ENCODE measurements around the gene ZNF585A. TPM values are rescaled to one million over a fixed set of nuclear protein-coding genes. Genes with fewer than 3 reads are reported as not detected.
"Not testable (repeated sequence)": the region's sequence is repeated elsewhere in the genome, so short reads cannot be mapped to it uniquely, and the experiment has no call there.

Gene ZNF585A
- total RNA-seq, 2 donors from 2014 or later, result 8.4 to 10.2 TPM

- Histone ChIP-seq H3K36me3 (no peaks in the 10 kb centered on the region), H3K9me3 (peaks cover 8% of the 10 kb centered on the region), H3K27me3 (no peaks in the 10 kb centered on the region), H3K27ac (no peak overlapping the region), H3K9ac (ENCODE audit: low read depth in 2 of 2, low read length in 2 of 2) (no peak overlapping the region), H3K4me1 (no peaks in the 10 kb centered on the region), H3K4me3 (no peak overlapping the region)
- no peak for TF ChIP-seq CTCF (IDR thresholded peaks at IDR 0.05)
- intact Hi-C loops (cut with DNase I), result no loop called here
- DNase-seq, result no peak
Observed at GRCh38 chr19:37148214-37148613, 24.3 kb downstream of the ZNF585A start.

- Histone ChIP-seq H3K4me1 (no peaks in the 10 kb centered on the region), H3K27me3 (no peaks in the 10 kb centered on the region), H3K9me3 (no peaks in the 10 kb centered on the region), H3K27ac (no peak overlapping the region), H3K4me3 (no peak overlapping the region), H3K36me3 (no peaks in the 10 kb centered on the region), H3K9ac (ENCODE audit: low read depth in 2 of 2, low read length in 2 of 2) (no peak overlapping the region)
- no peak for DNase-seq
- TF ChIP-seq CTCF (IDR thresholded peaks at IDR 0.05), result no peak
- intact Hi-C loops (cut with DNase I), result no loop called here
Observed at GRCh38 chr19:37136111-37136510, 36.4 kb downstream of the ZNF585A start.

- intact Hi-C loops (cut with DNase I), result no loop called here
- Histone ChIP-seq H3K27me3 (no peaks in the 10 kb centered on the region), H3K4me1 (no peaks in the 10 kb centered on the region), H3K27ac (no peak overlapping the region), H3K4me3 (no peak overlapping the region), H3K9me3 (peaks cover 45% of the 10 kb centered on the region), H3K36me3 (peaks cover 18% of the 10 kb centered on the region), H3K9ac (ENCODE audit: low read depth in 2 of 2, low read length in 2 of 2) (no peak overlapping the region)
- DNase-seq, result no peak
- no peak for TF ChIP-seq CTCF (IDR thresholded peaks at IDR 0.05)
Observed at GRCh38 chr19:37128821-37129177, 43.7 kb downstream of the ZNF585A start.

GRCh38 chr19:37127999-37128820 lies 44.3 kb downstream of the ZNF585A start:
- Histone ChIP-seq H3K36me3 (peaks cover 18% of the 10 kb centered on the region), H3K27ac (no peak overlapping the region), H3K4me3 (no peak overlapping the region), H3K9ac (ENCODE audit: low read depth in 2 of 2, low read length in 2 of 2) (no peak overlapping the region), H3K4me1 (no peaks in the 10 kb centered on the region), H3K27me3 (no peaks in the 10 kb centered on the region), H3K9me3 (peaks cover 45% of the 10 kb centered on the region)
- no peak for DNase-seq
- no peak for TF ChIP-seq CTCF (IDR thresholded peaks at IDR 0.05)
- intact Hi-C loops (cut with DNase I), result no loop called here

DNA sequence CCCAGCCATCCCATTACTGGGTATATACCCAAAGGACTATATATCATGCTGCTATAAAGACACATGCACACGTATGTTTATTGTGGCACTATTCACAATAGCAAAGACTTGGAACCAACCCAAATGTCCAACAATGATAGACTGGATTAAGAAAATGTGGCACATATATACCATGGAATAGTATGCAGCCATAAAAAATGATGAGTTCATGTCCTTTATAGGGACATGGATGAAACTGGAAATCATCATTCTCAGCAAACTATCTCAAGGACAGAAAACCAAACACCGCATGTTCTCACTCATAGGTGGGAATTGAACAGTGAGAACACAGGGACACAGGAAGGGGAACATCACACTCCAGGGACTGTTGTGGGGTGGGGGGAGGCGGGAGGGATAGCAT lies 50.4 kb downstream of the ZNF585A start:
- H3K36me3 ChIP-seq; H3K27me3 ChIP-seq; DNase-seq; H3K4me3 ChIP-seq; H3K27ac ChIP-seq; H3K4me1 ChIP-seq; H3K9me3 ChIP-seq; H3K9ac ChIP-seq (ENCODE audit: low read depth in 2 of 2, low read length in 2 of 2); intact Hi-C loops (cut with DNase I): not testable (repeated sequence)

GRCh38 chr19:37114001-37114400 lies 58.5 kb downstream of the ZNF585A start:
- H3K27me3 ChIP-seq, result no peaks in the 10 kb centered on the region
- H3K9ac ChIP-seq (ENCODE audit: low read depth in 2 of 2, low read length in 2 of 2), result no peak overlapping the region
- H3K4me3 ChIP-seq, result no peak overlapping the region
- intact Hi-C loops (cut with DNase I), result no loop called here
- no peak for TF ChIP-seq CTCF (IDR thresholded peaks at IDR 0.05)
- no peaks in the 10 kb centered on the region for H3K36me3 ChIP-seq
- H3K9me3 ChIP-seq, result no peaks in the 10 kb centered on the region
- H3K4me1 ChIP-seq, result no peaks in the 10 kb centered on the region
- no peak overlapping the region for H3K27ac ChIP-seq
- DNase-seq, result no peak

DNA sequence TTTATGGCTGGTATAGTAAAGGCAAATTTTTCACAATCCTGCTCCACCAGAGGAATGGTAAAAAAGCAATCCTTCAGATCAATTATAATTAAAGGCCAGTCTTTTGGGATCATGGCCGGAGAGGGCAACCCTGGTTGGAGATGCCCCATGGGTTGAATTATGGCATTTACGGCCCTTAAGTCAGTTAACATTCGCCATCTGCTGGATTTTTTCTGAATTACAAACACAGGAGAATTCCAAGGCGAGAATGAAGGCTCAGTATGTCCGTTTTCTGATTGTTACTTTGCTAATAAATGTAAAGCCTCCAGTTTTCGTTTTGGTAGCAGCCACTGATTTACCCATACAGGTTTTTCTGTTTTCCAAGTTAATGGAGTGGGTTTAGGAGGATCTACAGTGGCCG lies 60.7 kb downstream of the ZNF585A start:
- H3K27me3 ChIP-seq; H3K9ac ChIP-seq (ENCODE audit: low read depth in 2 of 2, low read length in 2 of 2); H3K9me3 ChIP-seq; DNase-seq; H3K4me1 ChIP-seq; H3K27ac ChIP-seq; H3K36me3 ChIP-seq; intact Hi-C loops (cut with DNase I); H3K4me3 ChIP-seq: not testable (repeated sequence)

DNA sequence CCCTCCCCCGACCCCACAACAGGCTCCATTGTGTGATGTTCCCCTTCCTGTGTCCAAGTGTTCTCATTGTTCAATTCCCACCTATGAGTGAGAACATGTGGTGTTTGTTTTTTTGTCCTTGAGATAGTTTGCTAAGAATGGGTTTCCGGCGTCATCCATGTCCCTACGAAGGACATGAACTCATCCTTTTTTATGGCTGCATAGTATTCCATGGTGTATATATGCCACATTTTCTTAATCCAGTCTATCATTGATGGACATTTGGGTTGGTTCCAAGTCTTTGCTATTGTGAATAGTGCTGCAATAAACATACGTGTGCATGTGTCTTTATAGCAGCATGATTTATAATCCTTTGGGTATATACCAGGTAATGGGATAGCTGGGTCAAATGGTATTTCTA lies 68.4 kb downstream of the ZNF585A start:
- H3K4me3 ChIP-seq; H3K36me3 ChIP-seq; H3K9me3 ChIP-seq; H3K27me3 ChIP-seq; DNase-seq; H3K27ac ChIP-seq; H3K9ac ChIP-seq (ENCODE audit: low read depth in 2 of 2, low read length in 2 of 2); H3K4me1 ChIP-seq; intact Hi-C loops (cut with DNase I): not testable (repeated sequence)
